GM18505 (cell line): Measurements from ENCODE around the gene NDEL1.

Experiments used
- ATAC-seq: cut with Tn5 transposase; IDR thresholded peaks from one replicate; pipeline ENCODE4 v1.9.1; 2021; ENCODE audit not compliant: unreplicated experiment
- POLR2A ChIP-seq: IDR thresholded peaks from 4 replicates; pipeline ENCODE4 v1.6.1; 2011; ENCODE audit warnings: borderline replicate concordance; ENCODE audit not compliant: insufficient read depth, insufficient read length; ENCODE audit errors: extremely low read depth

The NDEL1 gene

GRCh38 chr17:8402921-8403536 is 32.7 kb upstream of the NDEL1 start:
- no peak for TF ChIP-seq POLR2A
- no peak for ATAC-seq

DNA sequence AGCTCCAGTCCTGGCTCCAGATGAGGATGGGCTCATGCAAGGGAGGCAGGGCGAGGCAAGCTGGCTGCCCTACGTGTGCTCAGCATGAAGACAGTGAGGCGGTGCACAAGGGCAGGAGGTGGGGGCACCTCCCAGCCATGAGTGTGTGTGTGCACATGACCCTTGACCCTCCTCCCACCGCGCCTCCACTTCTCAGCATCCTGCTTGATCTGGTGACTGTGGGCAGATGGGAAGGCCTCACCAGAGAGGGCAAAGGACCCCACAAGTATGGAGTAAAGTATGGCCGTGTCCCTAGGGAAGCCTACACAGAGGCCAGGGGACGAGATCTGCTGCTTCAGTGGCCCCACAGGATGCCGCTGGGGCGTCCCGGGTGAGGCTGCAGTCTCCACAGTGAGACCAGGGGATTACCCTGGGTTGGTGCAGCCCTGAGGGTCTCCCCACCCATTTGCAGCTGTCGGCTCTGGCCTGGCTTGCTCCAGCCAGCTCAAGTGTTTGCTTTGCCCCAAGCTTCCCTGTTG is 30.1 kb upstream of the NDEL1 start:
- no peak for TF ChIP-seq POLR2A
- no peak for ATAC-seq

DNA sequence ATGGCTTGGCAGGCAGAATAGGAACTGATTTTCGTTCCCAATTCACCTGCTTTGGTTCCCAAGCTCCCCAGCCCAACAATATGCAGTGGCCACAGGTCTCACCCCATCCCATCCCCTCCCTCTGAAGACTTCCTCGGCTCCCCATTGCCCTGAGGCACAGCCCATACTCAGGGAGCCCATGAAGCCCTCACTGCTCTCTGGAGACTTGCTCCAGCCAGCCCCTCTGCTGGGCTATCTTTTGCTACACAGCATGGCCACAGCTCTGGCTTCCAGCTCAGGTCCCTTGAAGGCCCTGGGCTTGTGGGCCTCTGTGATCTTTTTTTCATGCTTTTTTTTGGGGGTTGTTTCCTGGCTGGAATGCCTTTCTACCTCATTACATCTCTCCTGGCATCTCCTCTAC is 29.5 kb upstream of the NDEL1 start:
- ATAC-seq = no peak
- no peak for TF ChIP-seq POLR2A

DNA sequence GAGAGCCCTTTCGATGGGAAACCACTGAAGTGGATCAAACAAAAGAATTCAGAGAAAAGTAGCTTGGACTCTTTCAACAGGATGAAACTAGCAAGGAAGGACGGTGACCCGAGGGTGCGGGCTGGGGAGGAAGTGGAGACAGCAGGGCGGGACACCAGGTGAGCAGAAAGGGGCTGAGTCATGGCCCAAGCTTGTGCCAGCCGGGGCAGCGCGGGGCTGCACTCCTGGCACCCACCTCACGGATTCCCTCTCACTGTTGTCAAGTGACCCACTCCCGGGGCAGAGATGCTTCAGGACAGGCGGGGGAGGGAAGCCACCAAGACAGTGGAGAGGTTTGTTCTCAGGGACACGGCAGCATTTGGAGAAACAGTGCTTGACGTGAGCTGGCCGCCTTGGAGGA is 27.3 kb upstream of the NDEL1 start:
- ATAC-seq = no peak
- no peak for TF ChIP-seq POLR2A

DNA sequence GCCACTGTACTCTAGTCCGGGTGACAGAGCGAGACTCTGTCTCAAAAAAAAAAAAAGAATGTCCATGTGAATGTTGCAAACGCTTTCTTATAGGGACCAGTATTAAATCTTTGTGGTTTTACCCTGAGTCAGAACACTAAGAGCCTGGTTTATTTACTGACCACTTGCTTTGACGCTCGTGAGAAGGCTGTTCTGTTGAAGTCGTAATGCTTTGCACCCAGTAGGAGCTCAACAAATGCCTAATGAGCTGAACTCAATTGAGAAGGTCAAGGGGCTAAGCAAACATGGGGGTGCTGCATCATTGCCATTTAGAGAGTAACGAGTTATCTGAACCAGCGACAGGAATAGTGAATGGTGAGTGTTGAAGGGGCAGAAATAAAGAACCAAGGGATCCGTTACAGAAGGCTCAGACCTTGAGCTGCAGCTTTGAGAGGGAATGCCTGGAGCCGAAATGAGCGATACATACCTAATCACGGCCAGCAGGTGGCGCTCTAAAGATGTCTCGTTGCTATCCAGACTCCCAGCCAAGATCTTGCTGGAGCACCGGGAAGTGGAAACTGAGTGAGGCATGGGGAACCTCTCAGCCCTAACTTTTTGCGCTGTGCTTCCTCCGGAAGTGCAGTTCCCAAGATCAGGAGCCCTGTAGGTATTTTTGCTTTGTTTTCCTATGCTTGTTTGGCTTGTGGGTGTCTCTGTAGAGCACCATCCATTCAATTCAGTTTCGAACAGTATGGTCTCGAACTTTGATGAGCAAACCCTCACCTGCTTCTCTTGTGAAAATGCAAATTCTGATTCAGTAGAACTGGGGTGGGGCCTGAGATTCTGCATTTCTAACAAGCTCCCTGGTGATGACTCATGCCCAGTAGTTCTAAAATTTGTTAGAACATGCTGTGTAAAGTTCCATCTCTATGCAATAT is 25.5 kb upstream of the NDEL1 start:
- no peak for TF ChIP-seq POLR2A
- ATAC-seq = no peak

GRCh38 chr17:8410883-8411238 is 24.8 kb upstream of the NDEL1 start:
- TF ChIP-seq POLR2A = no peak
- ATAC-seq = no peak

GRCh38 chr17:8412089-8412488 is 23.6 kb upstream of the NDEL1 start:
- no peak for ATAC-seq
- TF ChIP-seq POLR2A = no peak

DNA sequence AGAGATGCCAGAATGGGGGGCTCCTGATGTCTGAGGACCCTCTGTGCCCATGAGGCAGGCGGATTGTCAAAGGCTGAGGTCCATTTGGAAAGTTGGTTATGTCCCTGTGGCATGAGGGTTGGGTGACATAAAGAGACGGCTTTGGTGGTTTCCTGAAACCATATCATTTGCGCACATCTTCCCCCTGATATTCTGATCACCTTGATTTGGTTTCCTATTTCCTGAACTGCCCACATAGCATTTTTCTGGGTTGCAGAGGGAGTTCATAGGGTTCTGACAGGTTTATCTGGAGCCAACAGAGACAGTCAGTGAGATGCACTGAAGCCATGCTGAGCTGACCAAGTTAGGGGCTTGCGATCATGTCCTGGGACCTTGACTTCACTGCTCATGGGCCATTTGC is 22.4 kb upstream of the NDEL1 start:
- TF ChIP-seq POLR2A = no peak
- no peak for ATAC-seq

GRCh38 chr17:8413938-8414337 is 21.7 kb upstream of the NDEL1 start:
- no peak for ATAC-seq

DNA sequence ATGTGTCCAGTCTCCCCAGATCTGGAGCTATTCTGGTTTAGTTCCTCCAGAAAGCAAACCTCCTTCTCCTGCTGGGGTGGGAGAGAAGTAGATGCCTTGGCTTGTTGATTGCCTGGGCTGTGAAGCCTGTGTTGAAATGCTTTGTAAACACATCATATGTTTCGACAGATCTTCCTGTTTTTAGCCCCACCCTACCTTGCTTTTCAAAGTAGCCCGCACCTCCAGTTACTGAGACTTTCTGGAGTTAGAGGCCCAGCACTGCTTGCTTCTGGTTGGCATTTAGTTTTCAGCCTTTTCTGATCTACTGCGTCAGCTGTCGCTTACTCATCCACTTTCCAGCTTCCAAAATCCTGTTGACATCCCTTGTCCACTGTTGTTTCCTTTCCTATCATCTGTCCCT is 17.9 kb upstream of the NDEL1 start:
- no peak for ATAC-seq
- no peak for TF ChIP-seq POLR2A

More at GRCh38 chr17:8413938-8414337, 21.7 kb upstream of the NDEL1 start:
- no peak for TF ChIP-seq POLR2A

DNA sequence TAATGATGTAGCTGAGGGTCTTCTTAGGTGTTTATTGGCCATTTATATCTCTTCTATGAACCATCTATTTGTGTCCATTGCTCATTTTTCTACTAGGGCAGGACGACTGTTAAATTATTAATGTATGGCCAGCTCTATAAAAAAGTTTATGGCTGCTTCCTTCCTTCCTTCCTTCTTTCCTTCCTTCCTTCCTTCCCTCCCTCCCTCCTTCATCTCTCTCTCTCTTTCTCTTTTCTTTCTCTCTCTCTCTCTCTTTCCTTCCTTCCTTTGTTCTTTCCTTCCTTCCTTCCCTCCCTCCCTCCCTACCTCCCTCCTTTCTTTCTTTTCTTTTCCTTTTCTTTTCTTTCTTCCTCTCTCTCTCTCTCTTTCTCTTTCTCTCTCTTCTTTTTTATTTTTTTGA is 17.2 kb upstream of the NDEL1 start:
- no peak for ATAC-seq
- no peak for TF ChIP-seq POLR2A

- no peak for TF ChIP-seq POLR2A
- no peak for ATAC-seq
Observed at GRCh38 chr17:8419305-8419704, 16.4 kb upstream of the NDEL1 start.

DNA sequence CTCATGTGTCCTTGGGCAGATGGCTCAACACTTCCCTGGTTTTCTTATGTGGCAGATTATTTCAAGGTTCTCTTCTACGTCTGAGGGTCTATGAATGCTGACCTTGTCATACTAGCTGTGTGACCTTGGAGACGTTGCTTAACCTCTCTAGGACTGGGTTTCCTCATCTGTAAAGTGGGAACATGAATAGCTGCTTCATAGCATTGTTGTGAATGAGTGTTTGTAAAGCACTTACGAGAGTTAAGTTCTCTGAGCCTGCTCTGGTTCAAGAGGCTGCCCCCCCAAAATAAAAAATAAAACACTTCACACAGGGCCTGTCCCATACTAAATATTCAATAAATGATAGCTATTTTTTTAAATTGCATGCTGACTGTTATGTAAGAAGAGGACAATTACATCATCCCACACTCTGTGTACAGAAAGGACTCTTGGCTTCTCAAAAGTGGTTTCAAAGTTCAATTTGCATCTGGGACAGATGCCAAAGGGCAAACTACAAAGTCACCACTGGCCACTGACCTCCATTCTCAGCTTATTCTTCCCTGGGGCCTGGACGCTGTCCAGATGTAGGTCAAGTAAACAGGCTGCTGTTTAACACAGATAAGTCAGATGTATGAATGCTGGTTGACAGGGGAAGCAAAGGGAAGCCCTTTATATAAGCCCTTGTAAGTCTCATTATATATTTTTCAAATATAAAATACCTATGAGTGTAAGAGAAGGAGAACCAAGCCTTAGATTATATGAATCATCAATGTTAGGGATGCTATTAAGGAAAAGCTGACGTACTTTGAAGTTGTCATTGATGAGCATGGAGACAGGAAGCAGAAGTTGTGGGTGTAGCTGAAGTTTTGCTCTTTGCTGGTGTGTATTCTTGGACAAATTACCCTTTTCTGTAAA is 15.4 kb upstream of the NDEL1 start:
- ATAC-seq = no peak
- no peak for TF ChIP-seq POLR2A
